Retinal pigment epithelial cell (primary cell): ENCODE results near the gene BCKDK.

Source experiments
- DNase-seq: peaks from one replicate; pipeline ENCODE4 v3.0.0-alpha.2; 2010; ENCODE audit warnings: low read depth
- H3K4me3 ChIP-seq: 2 replicates; pipeline ENCODE4 v1.5.1; 2011; ENCODE audit warnings: mild to moderate bottlenecking, low read length, control low read depth, moderate library complexity
- CTCF ChIP-seq: conservative IDR thresholded peaks from 2 replicates; pipeline ENCODE4 v1.5.1; 2011; ENCODE audit warnings: low read depth, low read length, control low read depth, inconsistent platforms

Gene BCKDK

GRCh38 chr16:31108035-31108793 lies at the start of gene BCKDK:
BCKDK (plus strand) TSS chr16:31108386; CDS start chr16:31109224, 838 bp downstream.
- no peak for TF ChIP-seq CTCF
- H3K4me3 ChIP-seq: peak within 1 kb of the TSS; percentile 70
- DNase-seq: no peak

- DNase-seq: no peak
- no peak overlapping the region for H3K4me3 ChIP-seq
- TF ChIP-seq CTCF: no peak
Measured at GRCh38 chr16:31061126-31061812, 46.9 kb upstream of the BCKDK start.

DNA sequence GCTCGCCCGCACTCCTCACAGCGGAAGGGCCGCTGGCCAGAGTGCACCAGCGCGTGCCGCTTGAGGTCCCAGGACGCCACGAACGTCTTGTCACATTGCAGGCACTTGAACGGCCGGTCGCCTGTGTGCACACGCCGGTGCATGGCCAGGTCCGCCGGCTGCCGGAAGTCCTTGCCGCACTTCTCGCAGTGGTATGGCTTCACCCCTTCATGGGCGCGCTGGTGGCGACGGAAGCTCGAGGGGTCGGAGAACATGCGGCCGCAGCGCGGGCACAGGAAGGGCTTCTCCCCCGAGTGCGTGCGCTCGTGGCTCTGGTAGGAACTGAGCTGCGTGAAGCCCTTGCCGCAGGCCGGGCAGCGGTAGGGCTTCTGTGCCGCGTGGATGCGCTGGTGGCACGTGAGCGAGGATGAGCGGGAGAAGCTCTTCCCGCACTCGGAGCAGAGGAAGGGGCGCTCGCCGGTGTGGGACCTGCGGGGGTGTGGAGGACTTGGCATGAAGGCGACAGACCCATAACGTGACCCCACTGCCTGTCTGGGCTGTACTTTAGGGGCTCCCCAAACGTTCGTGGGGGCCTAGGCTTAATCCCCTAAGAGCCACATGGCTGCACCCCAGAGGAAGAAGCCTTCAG lies 46.3 kb upstream of the BCKDK start:
- no peak for TF ChIP-seq CTCF
- DNase-seq: no peak
- no peak overlapping the region for H3K4me3 ChIP-seq

GRCh38 chr16:31063495-31063842 lies 44.7 kb upstream of the BCKDK start:
- DNase-seq: no peak
- no peak overlapping the region for H3K4me3 ChIP-seq
- TF ChIP-seq CTCF: no peak

GRCh38 chr16:31063843-31064611 lies 44.2 kb upstream of the BCKDK start:
- H3K4me3 ChIP-seq: no peak overlapping the region
- TF ChIP-seq CTCF: no peak
- DNase-seq: no peak

GRCh38 chr16:31064882-31065461 lies 43.2 kb upstream of the BCKDK start:
- DNase-seq: no peak
- no peak overlapping the region for H3K4me3 ChIP-seq
- TF ChIP-seq CTCF: no peak
